Liver (tissue), 9 donors: Measurements from ENCODE around the gene SNU13. TPM values are rescaled to one million over a fixed set of nuclear protein-coding genes. Genes with fewer than 3 reads are reported as not detected.
"Not testable (repeated sequence)": the region's sequence is repeated elsewhere in the genome, so short reads cannot be mapped to it uniquely, and the experiment has no call there.

ENCODE experiments used
- DNase-seq: peaks from one replicate; pipeline ENCODE4 v3.0.0-alpha.2; 2017; ENCODE audit warnings: low spot score
- H3K27ac ChIP-seq, 2 donors: one replicate each; pipeline ENCODE4 v1.7.0; 2013; ENCODE audit warnings: inconsistent platforms in 2 of 2, low read length in 2 of 2, control low read depth in 1 of 2, low read depth in 1 of 2, mild to moderate bottlenecking in 1 of 2
- H3K27me3 ChIP-seq, 4 donors: one replicate each; pipeline versions ENCODE4 v1.6.1 to v1.7.0; 2013; ENCODE audit warnings: low read length in 3 of 4, inconsistent platforms in 1 of 4, mild to moderate bottlenecking in 1 of 4, moderate library complexity in 1 of 4; ENCODE audit not compliant: control insufficient read depth in 4 of 4, insufficient read depth in 4 of 4
- H3K36me3 ChIP-seq, 4 donors: one replicate each; pipeline versions ENCODE4 v1.6.1 to v1.7.0; 2013; ENCODE audit warnings: low read length in 3 of 4, mild to moderate bottlenecking in 3 of 4, low read depth in 1 of 4, moderate library complexity in 1 of 4; ENCODE audit not compliant: control insufficient read depth in 4 of 4, insufficient read depth in 3 of 4
- H3K4me1 ChIP-seq, 4 donors: one replicate each; pipeline versions ENCODE4 v1.6.1 to v1.7.0; 2013; ENCODE audit warnings: low read length in 3 of 4, mild to moderate bottlenecking in 3 of 4, moderate library complexity in 1 of 4; ENCODE audit not compliant: control insufficient read depth in 4 of 4, insufficient read depth in 4 of 4
- H3K4me3 ChIP-seq, 3 donors: one replicate each; pipeline versions ENCODE4 v1.6.1 to v1.7.0; 2013; ENCODE audit warnings: low read length in 3 of 3, control low read depth in 1 of 3, low read depth in 1 of 3, mild to moderate bottlenecking in 1 of 3
- H3K9ac ChIP-seq, 2 donors: one replicate each; pipeline ENCODE4 v1.7.0; 2013; ENCODE audit warnings: low read length in 2 of 2, mild to moderate bottlenecking in 2 of 2, moderate library complexity in 2 of 2, control low read depth in 1 of 2, low read depth in 1 of 2
- H3K9me3 ChIP-seq, 4 donors: one replicate each; pipeline versions ENCODE4 v1.6.1 to v1.7.0; 2013; ENCODE audit warnings: low read length in 3 of 4; ENCODE audit not compliant: control insufficient read depth in 4 of 4
- EGR1 ChIP-seq, 2 donors: IDR thresholded peaks; 2 replicates each; pipeline ENCODE4 v1.6.1; 2016 to 2018; ENCODE audit warnings: antibody characterized with exemption in 2 of 2, low read depth in 2 of 2
- FOXA1 ChIP-seq: IDR thresholded peaks from 2 replicates; pipeline ENCODE4 v1.6.1; 2016; ENCODE audit warnings: antibody characterized with exemption
- GABPA ChIP-seq, 2 donors: IDR thresholded peaks in 1 of 2; conservative IDR thresholded peaks in 1 of 2; 2 replicates each; pipeline ENCODE4 v1.6.1; 2016; ENCODE audit warnings: antibody characterized with exemption in 2 of 2, mild to moderate bottlenecking in 1 of 2, moderate library complexity in 1 of 2
- JUND ChIP-seq, 2 donors: IDR thresholded peaks; 2 replicates each; pipeline ENCODE4 v1.6.1; 2016; ENCODE audit warnings: antibody characterized with exemption in 2 of 2
- NR2F2 ChIP-seq: IDR thresholded peaks from 2 replicates; pipeline ENCODE4 v1.6.1; 2016; ENCODE audit warnings: antibody characterized with exemption
- RAD21 ChIP-seq, 2 donors: IDR thresholded peaks; 2 replicates each; pipeline ENCODE4 v1.6.1; 2016; ENCODE audit warnings: antibody characterized with exemption in 2 of 2, mild to moderate bottlenecking in 2 of 2
- RXRA ChIP-seq, 2 donors: IDR thresholded peaks; 2 replicates each; pipeline ENCODE4 v1.6.1; 2017 to 2018; ENCODE audit warnings: antibody characterized with exemption in 2 of 2, mild to moderate bottlenecking in 1 of 2
- SP1 ChIP-seq: IDR thresholded peaks from 2 replicates; pipeline ENCODE4 v1.6.1; 2018; ENCODE audit warnings: antibody characterized with exemption, mild to moderate bottlenecking
- TAF1 ChIP-seq: conservative IDR thresholded peaks from 2 replicates; pipeline ENCODE4 v1.6.1; 2016; ENCODE audit warnings: antibody characterized with exemption, mild to moderate bottlenecking
- YY1 ChIP-seq: IDR thresholded peaks from 2 replicates; pipeline ENCODE4 v1.6.1; 2016; ENCODE audit warnings: antibody characterized with exemption, mild to moderate bottlenecking
- WGBS: extraction: QIAGEN DNeasy Blood & Tissue Kit; methylation state at CpG from one replicate; pipeline ENCODE4 v1.1.7; 2013; 5-methylcytosine and 5-hydroxymethylcytosine counted together
- polyA plus RNA-seq, 2 donors: library from polyadenylated mRNA; stranded (reverse) in 1 of 2; unstranded in 1 of 2; fragments of 200-250 nt in 1 of 2; fragments of >200 nt in 1 of 2; fragmentation: Nextera tagmentation in 1 of 2; extraction: Ambion mirVana in 1 of 2; gene quantifications; one replicate each; pipeline versions ENCODE4 v1.2.1 to v1.2.3, GENCODE V29; 2013 to 2015
- total RNA-seq, 2 donors: library from RNA; depleted of rRNA; stranded (reverse); fragments of >200 nt; gene quantifications; one replicate each; pipeline ENCODE4 v1.2.3, GENCODE V29; 2014
- TF ChIP-seq, protein P1 (sequence below): fragments of 150-350 bp; IDR thresholded peaks from 2 replicates; pipeline ENCODE4 v1.5.1; 2017; ENCODE audit warnings: improper control_type of control experiment, low read depth, low read length; ENCODE audit not compliant: missing input control
- TF ChIP-seq, protein P2 (sequence below): IDR thresholded peaks from 2 replicates; pipeline ENCODE4 v1.6.1; 2016; ENCODE audit warnings: antibody characterized with exemption
- TF ChIP-seq, protein P3 (sequence below): IDR thresholded peaks from 2 replicates; pipeline ENCODE4 v1.6.1; 2016; ENCODE audit warnings: antibody characterized with exemption
- donor health status: healthy.
- donor health status: healthy.
- donor health status: healthy.
- donor health status: healthy.
- donor health status: healthy.

Gene SNU13
- 10 to 100 TPM; 22.3 to 35.3 TPM for total RNA-seq
- polyA plus RNA-seq: 100 to 1,000 TPM in 1 of 2 donors, 10 to 100 TPM in 1; 52.6 to 104 TPM

DNA sequence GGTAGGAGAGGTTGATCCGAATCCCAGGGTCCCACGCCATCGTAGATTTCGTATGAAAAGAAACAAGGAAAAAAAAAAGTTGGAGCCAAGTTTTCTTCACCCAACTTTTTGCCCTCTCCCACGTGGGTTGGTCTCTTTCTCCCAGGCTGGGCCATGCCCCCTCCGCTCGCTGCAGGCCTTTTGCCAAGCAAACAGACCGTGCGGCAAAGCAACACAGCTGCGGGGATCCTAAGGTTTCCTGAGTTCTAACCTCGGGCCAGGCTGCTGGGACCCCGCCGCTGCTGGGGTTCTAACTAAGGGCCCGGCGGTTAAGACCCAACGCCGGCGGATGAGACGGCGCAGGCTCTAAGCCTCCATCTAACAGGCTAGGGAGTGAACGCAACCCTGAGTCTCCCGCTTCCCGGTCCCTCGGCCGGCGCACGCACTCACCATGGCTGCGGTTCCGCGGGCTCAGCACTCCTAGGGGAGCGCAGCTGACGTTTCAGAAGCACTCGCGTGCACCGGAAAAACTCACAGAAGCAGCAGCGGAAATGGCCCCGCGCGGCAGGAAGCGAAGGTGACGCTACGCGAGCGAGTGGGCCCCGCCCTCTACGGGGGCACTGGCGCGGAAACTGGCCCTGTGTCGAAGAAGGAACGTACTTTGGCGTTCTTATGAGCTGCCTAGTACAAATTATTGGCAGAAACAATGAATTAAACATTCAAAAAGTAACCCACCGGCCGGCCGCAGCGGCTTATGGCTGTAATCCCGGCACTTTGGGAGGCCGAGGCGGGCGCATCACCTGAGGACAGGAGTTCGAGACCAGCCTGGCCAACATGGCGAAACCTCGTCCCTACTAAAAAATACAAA is at the start of gene SNU13:
SNU13 (minus strand) TSS at position 503 of the 847 bp plus-strand sequence; CDS start at position 432, 71 bp downstream.
- H3K36me3 ChIP-seq: peaks cover 0 to 3% (median under 1%) of the 10 kb centered on the region in 4 donors
- H3K9ac ChIP-seq: peak within 1 kb of the TSS; percentile 64 to 93
- no peaks in the 10 kb centered on the region for H3K27me3 ChIP-seq
- DNase-seq: peak; percentile 86
- peak within 1 kb of the TSS; percentile 77 to 89 (median 83) for H3K4me3 ChIP-seq
- no peaks in the 10 kb centered on the region for H3K9me3 ChIP-seq
- under 1% methylated on average over 62 of the region's 62 CpGs for WGBS
- TF ChIP-seq TAF1 (peak; percentile 43), JUND (IDR thresholded peaks at IDR 0.05) (peak; percentile 9 to 40), YY1 (peak; percentile 93), EGR1 (IDR thresholded peaks at IDR 0.05; ENCODE audit: low read depth in 2 of 2) (peak in 1 of 2 donors; percentile 45), RAD21 (IDR thresholded peaks at IDR 0.05) (no peak), GABPA (IDR thresholded peaks at IDR 0.05 in 1 of 2, conservative IDR thresholded peaks at IDR 0.05 in 1 of 2) (peak; percentile 84 to 96), SP1 (peak; percentile 64), RXRA (IDR thresholded peaks at IDR 0.05) (peak; percentile 33 to 54), FOXA1 (no peak), NR2F2 (no peak)
- TF ChIP-seq, protein P1, sequence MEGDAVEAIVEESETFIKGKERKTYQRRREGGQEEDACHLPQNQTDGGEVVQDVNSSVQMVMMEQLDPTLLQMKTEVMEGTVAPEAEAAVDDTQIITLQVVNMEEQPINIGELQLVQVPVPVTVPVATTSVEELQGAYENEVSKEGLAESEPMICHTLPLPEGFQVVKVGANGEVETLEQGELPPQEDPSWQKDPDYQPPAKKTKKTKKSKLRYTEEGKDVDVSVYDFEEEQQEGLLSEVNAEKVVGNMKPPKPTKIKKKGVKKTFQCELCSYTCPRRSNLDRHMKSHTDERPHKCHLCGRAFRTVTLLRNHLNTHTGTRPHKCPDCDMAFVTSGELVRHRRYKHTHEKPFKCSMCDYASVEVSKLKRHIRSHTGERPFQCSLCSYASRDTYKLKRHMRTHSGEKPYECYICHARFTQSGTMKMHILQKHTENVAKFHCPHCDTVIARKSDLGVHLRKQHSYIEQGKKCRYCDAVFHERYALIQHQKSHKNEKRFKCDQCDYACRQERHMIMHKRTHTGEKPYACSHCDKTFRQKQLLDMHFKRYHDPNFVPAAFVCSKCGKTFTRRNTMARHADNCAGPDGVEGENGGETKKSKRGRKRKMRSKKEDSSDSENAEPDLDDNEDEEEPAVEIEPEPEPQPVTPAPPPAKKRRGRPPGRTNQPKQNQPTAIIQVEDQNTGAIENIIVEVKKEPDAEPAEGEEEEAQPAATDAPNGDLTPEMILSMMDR: peak; percentile 1
- TF ChIP-seq, protein P2, sequence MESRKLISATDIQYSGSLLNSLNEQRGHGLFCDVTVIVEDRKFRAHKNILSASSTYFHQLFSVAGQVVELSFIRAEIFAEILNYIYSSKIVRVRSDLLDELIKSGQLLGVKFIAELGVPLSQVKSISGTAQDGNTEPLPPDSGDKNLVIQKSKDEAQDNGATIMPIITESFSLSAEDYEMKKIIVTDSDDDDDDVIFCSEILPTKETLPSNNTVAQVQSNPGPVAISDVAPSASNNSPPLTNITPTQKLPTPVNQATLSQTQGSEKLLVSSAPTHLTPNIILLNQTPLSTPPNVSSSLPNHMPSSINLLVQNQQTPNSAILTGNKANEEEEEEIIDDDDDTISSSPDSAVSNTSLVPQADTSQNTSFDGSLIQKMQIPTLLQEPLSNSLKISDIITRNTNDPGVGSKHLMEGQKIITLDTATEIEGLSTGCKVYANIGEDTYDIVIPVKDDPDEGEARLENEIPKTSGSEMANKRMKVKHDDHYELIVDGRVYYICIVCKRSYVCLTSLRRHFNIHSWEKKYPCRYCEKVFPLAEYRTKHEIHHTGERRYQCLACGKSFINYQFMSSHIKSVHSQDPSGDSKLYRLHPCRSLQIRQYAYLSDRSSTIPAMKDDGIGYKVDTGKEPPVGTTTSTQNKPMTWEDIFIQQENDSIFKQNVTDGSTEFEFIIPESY: peak; percentile 74
- TF ChIP-seq, protein P3, sequence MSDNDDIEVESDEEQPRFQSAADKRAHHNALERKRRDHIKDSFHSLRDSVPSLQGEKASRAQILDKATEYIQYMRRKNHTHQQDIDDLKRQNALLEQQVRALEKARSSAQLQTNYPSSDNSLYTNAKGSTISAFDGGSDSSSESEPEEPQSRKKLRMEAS: peak; percentile 88
- peak within 1 kb of the TSS; percentile 92 to 95 for H3K27ac ChIP-seq
- H3K4me1 ChIP-seq: peaks cover 1 to 13% (median 12%) of the 10 kb centered on the region in 4 donors

DNA sequence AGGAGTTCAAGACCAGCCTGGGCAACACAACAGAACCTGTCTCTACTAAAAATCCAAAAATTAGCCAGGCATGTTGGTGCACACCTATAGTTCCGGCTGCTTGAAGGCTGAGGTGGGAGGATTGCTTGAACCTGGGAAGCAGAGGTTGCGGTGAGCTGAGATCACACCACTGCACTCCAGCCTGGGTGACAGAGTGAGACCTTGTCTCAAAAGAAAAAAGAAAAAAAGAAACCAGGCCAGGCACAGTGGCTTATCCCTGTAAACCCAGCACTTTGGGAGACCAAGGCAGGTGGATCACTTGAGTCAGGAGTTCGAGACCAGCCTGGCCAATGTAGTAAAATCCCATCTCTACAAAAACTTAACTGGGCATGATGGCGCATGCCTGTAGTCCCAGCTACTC is 44.6 kb upstream of the SNU13 start:
- WGBS: 80% methylated on average over 4 of the region's 4 CpGs
- H3K27ac ChIP-seq, H3K9ac ChIP-seq, H3K27me3 ChIP-seq, H3K4me3 ChIP-seq, DNase-seq, H3K9me3 ChIP-seq, H3K36me3 ChIP-seq, H3K4me1 ChIP-seq: not testable (repeated sequence)
